GM23248 (cell line): ENCODE results near the gene ZNF408. TPM values are rescaled to one million over a fixed set of nuclear protein-coding genes. Genes with fewer than 3 reads are reported as not detected.
"Not testable (repeated sequence)": the region's sequence is repeated elsewhere in the genome, so short reads cannot be mapped to it uniquely, and the experiment has no call there.

Source experiments
- DNase-seq: peaks from one replicate; pipeline ENCODE4 v3.0.0-alpha.2; 2015
- H2AFZ ChIP-seq: fragments of 200-600 bp; sonication (generic); 2 replicates; pipeline ENCODE4 v1.6.1; 2016; ENCODE audit warnings: antibody characterized with exemption
- H3F3A ChIP-seq: fragments of 200-600 bp; sonication (generic); 2 replicates; pipeline ENCODE4 v1.6.1; 2016; ENCODE audit warnings: mild to moderate bottlenecking, antibody characterized with exemption, mixed run types; ENCODE audit not compliant: insufficient read depth
- H3K27ac ChIP-seq: fragments of 200-600 bp; sonication (generic); 2 replicates; pipeline ENCODE4 v1.5.1; 2016; ENCODE audit warnings: mild to moderate bottlenecking
- H3K27me3 ChIP-seq: fragments of 200-600 bp; sonication (generic); replicated peaks from 2 replicates; pipeline ENCODE4 v1.6.1; 2016; ENCODE audit warnings: mild to moderate bottlenecking; ENCODE audit not compliant: insufficient read depth
- H3K36me3 ChIP-seq: fragments of 200-600 bp; sonication (generic); 2 replicates; pipeline ENCODE4 v1.6.1; 2016; ENCODE audit warnings: low read depth, mild to moderate bottlenecking
- H3K4me1 ChIP-seq: fragments of 200-600 bp; sonication (generic); 2 replicates; pipeline ENCODE4 v1.6.1; 2016; ENCODE audit warnings: mild to moderate bottlenecking; ENCODE audit not compliant: insufficient read depth
- H3K4me2 ChIP-seq: fragments of 200-600 bp; sonication (generic); one replicate; pipeline ENCODE4 v1.6.1; 2016; ENCODE audit warnings: mild to moderate bottlenecking; ENCODE audit not compliant: unreplicated experiment
- H3K4me3 ChIP-seq: fragments of 200-600 bp; sonication (generic); 2 replicates; pipeline ENCODE4 v1.5.1; 2016; ENCODE audit warnings: mild to moderate bottlenecking
- H3K79me2 ChIP-seq: fragments of 200-600 bp; sonication (generic); 2 replicates; pipeline ENCODE4 v1.6.1; 2016; ENCODE audit warnings: mild to moderate bottlenecking; ENCODE audit not compliant: insufficient read depth
- H3K9ac ChIP-seq: fragments of 200-600 bp; sonication (generic); 2 replicates; pipeline ENCODE4 v1.6.1; 2016; ENCODE audit warnings: mild to moderate bottlenecking
- H3K9me2 ChIP-seq: fragments of 200-600 bp; sonication (generic); 2 replicates; pipeline ENCODE4 v1.6.1; 2016; ENCODE audit warnings: mixed run types, mild to moderate bottlenecking, moderate library complexity; ENCODE audit not compliant: insufficient read depth
- H3K9me3 ChIP-seq: fragments of 200-600 bp; sonication (generic); one replicate; pipeline ENCODE4 v1.6.1; 2017; ENCODE audit warnings: low read depth
- H4K20me1 ChIP-seq: fragments of 200-600 bp; sonication (generic); 2 replicates; pipeline ENCODE4 v1.6.0; 2016; ENCODE audit not compliant: insufficient read depth
- EZH2 ChIP-seq: fragments of 200-600 bp; sonication (generic); IDR thresholded peaks from 2 replicates; pipeline ENCODE4 v1.6.1; 2018; ENCODE audit warnings: antibody characterized with exemption, mild to moderate bottlenecking; ENCODE audit not compliant: insufficient read depth, poor library complexity, severe bottlenecking
- EZH2phosphoT487 ChIP-seq: fragments of 200-600 bp; sonication (generic); IDR thresholded peaks from 2 replicates; pipeline ENCODE4 v1.6.1; 2018; ENCODE audit warnings: antibody characterized with exemption, moderate library complexity, mild to moderate bottlenecking, low read depth; ENCODE audit not compliant: insufficient read depth
- WGBS, 2 experiments: methylation state at CpG; one replicate each; pipeline ENCODE4 v1.1.6; 2015 to 2017; ENCODE audit warnings: low lambda C conversion rate in 2 of 2, low coverage in 1 of 2; ENCODE audit errors: missing lambda C conversion rate in 2 of 2; 5-methylcytosine and 5-hydroxymethylcytosine counted together
- in situ Hi-C: fragments of 300-500 bp; cut with MboI; formaldehyde crosslinking; loops from 2 replicates; pipeline ENCODE4 v1.15.0; 2020
- polyA plus RNA-seq: library from polyadenylated mRNA; unstranded; fragments of >200 nt; fragmentation: Nextera tagmentation; extraction: Ambion mirVana; gene quantifications from 2 replicates; pipeline ENCODE4 v1.2.1, GENCODE V29; 2016
- total RNA-seq: library from RNA; depleted of rRNA; stranded (reverse); fragments of >200 nt; shearing (Covaris generic); gene quantifications from 2 replicates; pipeline ENCODE4 v1.2.3, GENCODE V29; 2014

The ZNF408 gene
- total and polyA plus RNA-seq, 2 experiments from 2014 or later = 9.6 to 9.9 TPM

GRCh38 chr11:46669711-46670139 lies 31.1 kb upstream of the ZNF408 start:
- Histone ChIP-seq H3K9me3 (no peaks in the 10 kb centered on the region), H3K4me3 (no peak overlapping the region), H2AFZ (no peak overlapping the region), H3K9ac (no peak overlapping the region), H3K4me2 (no peak overlapping the region), H3K9me2 (no peaks in the 10 kb centered on the region), H3K79me2 (no peaks in the 10 kb centered on the region), H3K4me1 (peaks cover 5% of the 10 kb centered on the region; the same call in 1 of the 2 replicates), H3F3A (peaks cover 30% of the 10 kb centered on the region; the same call in 1 of the 2 replicates), H3K27ac (no peak overlapping the region), H3K27me3 (no peaks in the 10 kb centered on the region), H3K36me3 (peaks cover 35% of the 10 kb centered on the region; the same call in 1 of the 2 replicates), H4K20me1 (no peaks in the 10 kb centered on the region)
- in situ Hi-C loops = no loop called here
- DNase-seq = no peak
- no peak for TF ChIP-seq EZH2phosphoT487
- TF ChIP-seq EZH2 = no peak
- 90 to 96% methylated on average over 3 of the region's 3 CpGs for WGBS, 2 experiments

DNA sequence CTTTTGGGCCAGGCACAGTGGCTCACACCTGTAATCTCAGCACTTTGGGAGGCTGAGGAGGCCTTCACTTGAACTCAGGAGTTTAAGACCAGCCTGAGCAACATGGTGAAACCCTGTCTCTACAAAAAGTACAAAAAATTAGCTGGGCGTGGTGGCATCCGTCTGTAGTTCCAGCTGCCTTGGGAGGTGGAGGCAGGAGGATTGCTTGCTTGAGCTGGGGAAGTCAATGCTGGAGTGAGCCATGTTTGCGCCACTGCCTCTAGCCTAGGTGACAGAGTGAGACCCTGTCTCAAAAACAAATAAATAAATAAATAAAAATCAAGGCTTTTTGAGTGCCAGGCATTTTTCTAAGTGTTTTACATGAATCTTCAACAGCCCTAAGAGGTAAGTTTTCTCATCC lies 30.3 kb upstream of the ZNF408 start:
- H3K27me3 ChIP-seq, in situ Hi-C loops, H3K9ac ChIP-seq, H3K9me2 ChIP-seq, H2AFZ ChIP-seq, H4K20me1 ChIP-seq, H3K9me3 ChIP-seq, H3K4me2 ChIP-seq, DNase-seq, H3K4me3 ChIP-seq, H3K79me2 ChIP-seq: not testable (repeated sequence)
- peaks cover 13% of the 10 kb centered on the region for H3K4me1 ChIP-seq
- H3K27ac ChIP-seq = peak overlapping the region; percentile 69; the same call in 1 of the 2 replicates
- 91 to 94% methylated on average over 3 of the region's 3 CpGs for WGBS, 2 experiments
- peaks cover 35% of the 10 kb centered on the region; the same call in 1 of the 2 replicates for H3K36me3 ChIP-seq
- peaks cover 34% of the 10 kb centered on the region for H3F3A ChIP-seq

- H3F3A ChIP-seq = peaks cover 47% of the 10 kb centered on the region
- no peaks in the 10 kb centered on the region for H4K20me1 ChIP-seq
- H3K9me2 ChIP-seq = no peaks in the 10 kb centered on the region
- no peak overlapping the region for H3K4me2 ChIP-seq
- H2AFZ ChIP-seq = no peak overlapping the region
- peaks cover 25% of the 10 kb centered on the region; the same call in 1 of the 2 replicates for H3K36me3 ChIP-seq
- H3K4me1 ChIP-seq = peaks cover 18% of the 10 kb centered on the region
- no peaks in the 10 kb centered on the region for H3K27me3 ChIP-seq
- DNase-seq = no peak
- no peak overlapping the region for H3K27ac ChIP-seq
- 89 to 90% methylated on average over 10 of the region's 10 CpGs for WGBS, 2 experiments
- no peaks in the 10 kb centered on the region for H3K79me2 ChIP-seq
- in situ Hi-C loops = no loop called here
- no peak overlapping the region for H3K4me3 ChIP-seq
- TF ChIP-seq EZH2phosphoT487 = no peak
- TF ChIP-seq EZH2 = no peak
- no peak overlapping the region for H3K9ac ChIP-seq
- H3K9me3 ChIP-seq = no peaks in the 10 kb centered on the region
These were observed 28.9 kb upstream of the ZNF408 start for GRCh38 chr11:46671958-46672315.

DNA sequence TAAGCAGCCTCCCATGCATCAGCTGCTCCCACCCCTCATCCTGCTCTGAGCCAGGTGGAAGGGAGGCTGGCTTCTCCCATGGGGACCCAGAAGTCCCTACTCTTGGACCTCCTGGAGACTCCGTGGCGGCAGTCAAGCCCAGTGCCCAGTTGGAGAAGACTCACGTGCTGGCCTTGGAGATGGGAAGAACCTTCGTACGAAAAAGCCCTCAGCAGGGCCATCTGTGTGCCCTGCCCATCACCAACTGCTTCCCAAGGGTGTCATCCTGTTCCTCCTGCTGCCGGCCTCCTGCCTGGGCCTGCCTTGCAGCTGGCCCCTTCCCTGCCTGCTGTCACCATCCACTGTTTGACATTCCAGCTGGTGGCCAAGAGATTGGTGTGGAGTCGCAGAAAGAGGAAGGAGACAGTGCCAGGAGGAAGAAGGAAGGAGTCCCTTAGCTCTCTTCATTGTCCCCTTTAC lies 28.4 kb upstream of the ZNF408 start:
- no peak overlapping the region for H3K27ac ChIP-seq
- H3K36me3 ChIP-seq = peaks cover 25% of the 10 kb centered on the region; the same call in 1 of the 2 replicates
- WGBS, 2 experiments = 70 to 80% methylated on average over 6 to 7 of the region's 7 CpGs
- no peaks in the 10 kb centered on the region for H4K20me1 ChIP-seq
- H3K4me3 ChIP-seq = no peak overlapping the region
- in situ Hi-C loops = no loop called here
- TF ChIP-seq EZH2 = no peak
- TF ChIP-seq EZH2phosphoT487 = no peak
- H3K27me3 ChIP-seq = no peaks in the 10 kb centered on the region
- H3K9ac ChIP-seq = no peak overlapping the region
- no peaks in the 10 kb centered on the region for H3K9me2 ChIP-seq
- H3K9me3 ChIP-seq = no peaks in the 10 kb centered on the region
- peaks cover 18% of the 10 kb centered on the region for H3K4me1 ChIP-seq
- H3K79me2 ChIP-seq = no peaks in the 10 kb centered on the region
- DNase-seq = no peak
- H3F3A ChIP-seq = peaks cover 52% of the 10 kb centered on the region
- H2AFZ ChIP-seq = no peak overlapping the region
- no peak overlapping the region for H3K4me2 ChIP-seq

- no peaks in the 10 kb centered on the region for H3K9me3 ChIP-seq
- no peaks in the 10 kb centered on the region for H3K79me2 ChIP-seq
- H3K4me3 ChIP-seq = no peak overlapping the region
- peaks cover 18% of the 10 kb centered on the region for H3K4me1 ChIP-seq
- TF ChIP-seq EZH2 (no peak), EZH2phosphoT487 (no peak)
- H3K27ac ChIP-seq = no peak overlapping the region
- H3K4me2 ChIP-seq = no peak overlapping the region
- no peak overlapping the region for H3K9ac ChIP-seq
- no peaks in the 10 kb centered on the region for H3K9me2 ChIP-seq
- H3F3A ChIP-seq = peaks cover 52% of the 10 kb centered on the region
- in situ Hi-C loops = no loop called here
- 90 to 96% methylated on average over 6 of the region's 6 CpGs for WGBS, 2 experiments
- no peaks in the 10 kb centered on the region for H3K27me3 ChIP-seq
- H2AFZ ChIP-seq = no peak overlapping the region
- no peaks in the 10 kb centered on the region for H4K20me1 ChIP-seq
- no peak for DNase-seq
- H3K36me3 ChIP-seq = peaks cover 22% of the 10 kb centered on the region; the same call in 1 of the 2 replicates
These were observed 26.9 kb upstream of the ZNF408 start for GRCh38 chr11:46673713-46674462.
